HepG2 (cell line): ENCODE results near the gene SLC7A11. TPM values are rescaled to one million over a fixed set of nuclear protein-coding genes. Genes with fewer than 3 reads are reported as not detected.

Source experiments
- EHMT2 ChIP-seq: fragments of 200-600 bp; sonication (generic); IDR thresholded peaks from 2 replicates; pipeline ENCODE4 v1.7.0; 2017; ENCODE audit warnings: antibody characterized with exemption, low read depth, low read length, borderline replicate concordance
- HOXA3 ChIP-seq: sonication (generic); formaldehyde crosslinking; IDR thresholded peaks from 2 replicates; pipeline ENCODE4 v1.5.0; 2020; ENCODE audit warnings: missing genetic modification reagents
- MIER2 ChIP-seq: IDR thresholded peaks from 2 replicates; pipeline ENCODE4 v1.6.1; 2016; ENCODE audit warnings: missing biosample characterization, missing genetic modification reagents
- MXD4 ChIP-seq: IDR thresholded peaks from 2 replicates; pipeline ENCODE4 v1.6.1; 2016; ENCODE audit warnings: mild to moderate bottlenecking, missing biosample characterization, missing genetic modification reagents
- NFYC ChIP-seq: IDR thresholded peaks from 2 replicates; pipeline ENCODE4 v1.6.1; 2016; ENCODE audit warnings: missing genetic modification reagents, missing compliant biosample characterization
- SP4 ChIP-seq: sonication (generic); formaldehyde crosslinking; IDR thresholded peaks from 2 replicates; pipeline ENCODE4 v1.8.1; 2023; ENCODE audit warnings: mild to moderate bottlenecking, missing genetic modification reagents
- TAF1 ChIP-seq: sonication (generic); formaldehyde crosslinking; IDR thresholded peaks from 2 replicates; pipeline ENCODE4 v1.4.0; 2020; ENCODE audit warnings: missing genetic modification reagents
- XBP1 ChIP-seq: sonication (generic); formaldehyde crosslinking; IDR thresholded peaks from 2 replicates; pipeline ENCODE4 v1.5.0; 2020; ENCODE audit warnings: missing genetic modification reagents
- ZNF331 ChIP-seq: sonication (generic); formaldehyde crosslinking; IDR thresholded peaks from 2 replicates; pipeline ENCODE4 v1.4.0; 2020; ENCODE audit warnings: missing genetic modification reagents
- ZNF33A ChIP-seq: sonication (generic); formaldehyde crosslinking; IDR thresholded peaks from 2 replicates; pipeline ENCODE4 v1.5.1; 2020; ENCODE audit warnings: missing genetic modification reagents, mild to moderate bottlenecking, moderate library complexity, borderline replicate concordance
- ZNF75D ChIP-seq: sonication (generic); formaldehyde crosslinking; IDR thresholded peaks from 2 replicates; pipeline ENCODE4 v1.8.1; 2023; ENCODE audit warnings: missing genetic modification reagents, mild to moderate bottlenecking, borderline replicate concordance
- polyA plus RNA-seq, 8 experiments: library from polyadenylated mRNA; depleted of rRNA in 3 of 8; stranded (reverse) in 7 of 8; unstranded in 1 of 8; fragments of >200 nt; fragmentation: Illumina TruSeq in 4 of 8; extraction: Trizol in 4 of 8; gene quantifications; 2 replicates each; pipeline versions ENCODE4 v1.2.1 to v1.2.3, GENCODE V29; 2011 to 2016; ENCODE audit warnings: low read depth in 4 of 8, missing spikeins in 1 of 8, mixed read lengths in 1 of 8; ENCODE audit not compliant: insufficient read depth in 1 of 8
- total RNA-seq, 5 experiments: library from RNA; depleted of rRNA; stranded (reverse); fragments of >200 nt; fragmentation: Illumina TruSeq; extraction: Trizol; gene quantifications; 2 replicates each; pipeline ENCODE4 v1.2.3, GENCODE V29; 2016; ENCODE audit warnings: low read depth in 1 of 5
- TF ChIP-seq, protein P1 (sequence below): sonication (generic); formaldehyde crosslinking; IDR thresholded peaks from 2 replicates; pipeline ENCODE4 v1.5.0; 2020; ENCODE audit warnings: mild to moderate bottlenecking, missing genetic modification reagents, borderline replicate concordance
- TF ChIP-seq, protein P2 (sequence below): sonication (generic); formaldehyde crosslinking; conservative IDR thresholded peaks from 2 replicates; pipeline ENCODE4 v1.8.0; 2022; ENCODE audit warnings: low read depth, missing genetic modification reagents
- TF ChIP-seq, protein P3 (sequence below): sonication (generic); formaldehyde crosslinking; IDR thresholded peaks from 2 replicates; pipeline ENCODE4 v1.8.0; 2022; ENCODE audit warnings: low read depth, missing genetic modification reagents
- TF ChIP-seq, protein P4 (sequence below): sonication (generic); formaldehyde crosslinking; IDR thresholded peaks from 2 replicates; pipeline ENCODE4 v1.8.1; 2023; ENCODE audit warnings: missing genetic modification reagents, mild to moderate bottlenecking, borderline replicate concordance
- TF ChIP-seq, protein P5 (sequence below): sonication (generic); formaldehyde crosslinking; IDR thresholded peaks from 2 replicates; pipeline ENCODE4 v1.5.0; 2020; ENCODE audit warnings: mild to moderate bottlenecking, missing genetic modification reagents

Gene SLC7A11
- total and polyA plus RNA-seq, 2 of the 13 experiments (the other 11 are each of a cell fraction or from before 2014, with no cell fraction given), result 15.7 to 17.5 TPM

DNA sequence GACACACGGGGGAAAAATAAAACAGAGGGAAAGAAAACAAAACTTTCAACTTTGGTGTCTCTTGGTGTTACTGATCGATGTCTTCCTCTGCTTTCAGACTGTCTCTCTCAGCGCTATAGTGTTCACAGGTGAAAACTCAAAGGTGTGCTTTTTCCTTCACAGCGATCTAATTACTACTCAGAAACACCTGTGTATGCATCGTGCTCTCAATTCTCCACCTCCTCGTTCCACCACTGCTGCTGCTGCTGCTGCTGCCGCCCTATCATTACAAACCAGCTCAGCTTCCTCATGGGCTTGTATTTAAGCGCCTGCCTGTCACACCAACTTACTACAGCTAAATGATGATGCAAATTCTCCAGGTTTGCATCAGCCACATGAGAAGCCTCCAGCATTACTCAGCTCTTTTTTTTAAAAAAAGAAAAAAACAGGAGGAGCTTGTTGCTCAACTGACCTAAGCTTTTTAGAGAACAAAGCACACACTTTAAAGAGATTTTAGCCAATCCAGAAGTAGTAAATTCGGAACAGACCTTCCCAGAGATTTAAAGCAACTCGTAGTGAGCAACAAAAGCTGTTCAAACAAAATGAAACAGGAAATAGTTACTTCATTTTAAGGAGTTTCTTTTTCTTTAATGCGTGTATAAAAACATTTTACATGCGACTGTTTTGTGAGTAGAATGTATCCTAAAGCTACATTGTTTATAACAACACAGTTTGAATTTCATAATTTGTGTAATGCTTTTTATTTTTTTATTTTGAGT, at the start of gene SLC7A11 (continued):
- TF ChIP-seq, protein P1, sequence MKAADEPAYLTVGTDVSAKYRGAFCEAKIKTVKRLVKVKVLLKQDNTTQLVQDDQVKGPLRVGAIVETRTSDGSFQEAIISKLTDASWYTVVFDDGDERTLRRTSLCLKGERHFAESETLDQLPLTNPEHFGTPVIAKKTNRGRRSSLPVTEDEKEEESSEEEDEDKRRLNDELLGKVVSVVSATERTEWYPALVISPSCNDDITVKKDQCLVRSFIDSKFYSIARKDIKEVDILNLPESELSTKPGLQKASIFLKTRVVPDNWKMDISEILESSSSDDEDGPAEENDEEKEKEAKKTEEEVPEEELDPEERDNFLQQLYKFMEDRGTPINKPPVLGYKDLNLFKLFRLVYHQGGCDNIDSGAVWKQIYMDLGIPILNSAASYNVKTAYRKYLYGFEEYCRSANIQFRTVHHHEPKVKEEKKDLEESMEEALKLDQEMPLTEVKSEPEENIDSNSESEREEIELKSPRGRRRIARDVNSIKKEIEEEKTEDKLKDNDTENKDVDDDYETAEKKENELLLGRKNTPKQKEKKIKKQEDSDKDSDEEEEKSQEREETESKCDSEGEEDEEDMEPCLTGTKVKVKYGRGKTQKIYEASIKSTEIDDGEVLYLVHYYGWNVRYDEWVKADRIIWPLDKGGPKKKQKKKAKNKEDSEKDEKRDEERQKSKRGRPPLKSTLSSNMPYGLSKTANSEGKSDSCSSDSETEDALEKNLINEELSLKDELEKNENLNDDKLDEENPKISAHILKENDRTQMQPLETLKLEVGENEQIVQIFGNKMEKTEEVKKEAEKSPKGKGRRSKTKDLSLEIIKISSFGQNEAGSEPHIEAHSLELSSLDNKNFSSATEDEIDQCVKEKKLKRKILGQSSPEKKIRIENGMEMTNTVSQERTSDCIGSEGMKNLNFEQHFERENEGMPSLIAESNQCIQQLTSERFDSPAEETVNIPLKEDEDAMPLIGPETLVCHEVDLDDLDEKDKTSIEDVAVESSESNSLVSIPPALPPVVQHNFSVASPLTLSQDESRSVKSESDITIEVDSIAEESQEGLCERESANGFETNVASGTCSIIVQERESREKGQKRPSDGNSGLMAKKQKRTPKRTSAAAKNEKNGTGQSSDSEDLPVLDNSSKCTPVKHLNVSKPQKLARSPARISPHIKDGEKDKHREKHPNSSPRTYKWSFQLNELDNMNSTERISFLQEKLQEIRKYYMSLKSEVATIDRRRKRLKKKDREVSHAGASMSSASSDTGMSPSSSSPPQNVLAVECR (CRISPR knock-in tag), result peak; percentile 80; the same call in 1 of the 2 replicates
- peak; percentile 57 for TF ChIP-seq NFYC (CRISPR knock-in tag)
- peak; percentile 67; the same call in 1 of the 2 replicates for TF ChIP-seq MXD4 (CRISPR knock-in tag)
- TF ChIP-seq, protein P2, sequence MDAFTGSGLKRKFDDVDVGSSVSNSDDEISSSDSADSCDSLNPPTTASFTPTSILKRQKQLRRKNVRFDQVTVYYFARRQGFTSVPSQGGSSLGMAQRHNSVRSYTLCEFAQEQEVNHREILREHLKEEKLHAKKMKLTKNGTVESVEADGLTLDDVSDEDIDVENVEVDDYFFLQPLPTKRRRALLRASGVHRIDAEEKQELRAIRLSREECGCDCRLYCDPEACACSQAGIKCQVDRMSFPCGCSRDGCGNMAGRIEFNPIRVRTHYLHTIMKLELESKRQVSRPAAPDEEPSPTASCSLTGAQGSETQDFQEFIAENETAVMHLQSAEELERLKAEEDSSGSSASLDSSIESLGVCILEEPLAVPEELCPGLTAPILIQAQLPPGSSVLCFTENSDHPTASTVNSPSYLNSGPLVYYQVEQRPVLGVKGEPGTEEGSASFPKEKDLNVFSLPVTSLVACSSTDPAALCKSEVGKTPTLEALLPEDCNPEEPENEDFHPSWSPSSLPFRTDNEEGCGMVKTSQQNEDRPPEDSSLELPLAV (CRISPR knock-in tag), result no peak
- TF ChIP-seq ZNF75D (CRISPR knock-in tag), result no peak
- TF ChIP-seq ZNF331 (CRISPR knock-in tag), result peak; percentile 75; the same call in 1 of the 2 replicates
- TF ChIP-seq SP4, result no peak
- TF ChIP-seq, protein P3, sequence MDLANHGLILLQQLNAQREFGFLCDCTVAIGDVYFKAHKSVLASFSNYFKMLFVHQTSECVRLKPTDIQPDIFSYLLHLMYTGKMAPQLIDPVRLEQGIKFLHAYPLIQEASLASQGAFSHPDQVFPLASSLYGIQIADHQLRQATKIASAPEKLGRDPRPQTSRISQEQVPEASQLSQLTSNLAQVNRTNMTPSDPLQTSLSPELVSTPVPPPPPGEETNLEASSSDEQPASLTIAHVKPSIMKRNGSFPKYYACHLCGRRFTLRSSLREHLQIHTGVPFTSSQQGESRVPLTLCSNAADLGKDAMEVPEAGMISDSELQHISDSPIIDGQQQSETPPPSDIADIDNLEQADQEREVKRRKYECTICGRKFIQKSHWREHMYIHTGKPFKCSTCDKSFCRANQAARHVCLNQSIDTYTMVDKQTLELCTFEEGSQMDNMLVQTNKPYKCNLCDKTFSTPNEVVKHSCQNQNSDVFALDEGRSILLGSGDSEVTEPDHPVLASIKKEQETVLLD (CRISPR knock-in tag), result no peak
- 0 out of 2 replicates have a peak, but pooled peaks have one; percentile 63 for TF ChIP-seq MIER2
- no peak for TF ChIP-seq EHMT2
- no peak for TF ChIP-seq XBP1 (CRISPR knock-in tag)
- TF ChIP-seq, protein P4, sequence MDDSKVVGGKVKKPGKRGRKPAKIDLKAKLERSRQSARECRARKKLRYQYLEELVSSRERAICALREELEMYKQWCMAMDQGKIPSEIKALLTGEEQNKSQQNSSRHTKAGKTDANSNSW (CRISPR knock-in tag), result no peak
- peak; percentile 29; the same call in 1 of the 2 replicates for TF ChIP-seq HOXA3
- no peak for TF ChIP-seq ZNF33A (CRISPR knock-in tag)
- peak; percentile 82 for TF ChIP-seq TAF1 (CRISPR knock-in tag)
- TF ChIP-seq, protein P5, sequence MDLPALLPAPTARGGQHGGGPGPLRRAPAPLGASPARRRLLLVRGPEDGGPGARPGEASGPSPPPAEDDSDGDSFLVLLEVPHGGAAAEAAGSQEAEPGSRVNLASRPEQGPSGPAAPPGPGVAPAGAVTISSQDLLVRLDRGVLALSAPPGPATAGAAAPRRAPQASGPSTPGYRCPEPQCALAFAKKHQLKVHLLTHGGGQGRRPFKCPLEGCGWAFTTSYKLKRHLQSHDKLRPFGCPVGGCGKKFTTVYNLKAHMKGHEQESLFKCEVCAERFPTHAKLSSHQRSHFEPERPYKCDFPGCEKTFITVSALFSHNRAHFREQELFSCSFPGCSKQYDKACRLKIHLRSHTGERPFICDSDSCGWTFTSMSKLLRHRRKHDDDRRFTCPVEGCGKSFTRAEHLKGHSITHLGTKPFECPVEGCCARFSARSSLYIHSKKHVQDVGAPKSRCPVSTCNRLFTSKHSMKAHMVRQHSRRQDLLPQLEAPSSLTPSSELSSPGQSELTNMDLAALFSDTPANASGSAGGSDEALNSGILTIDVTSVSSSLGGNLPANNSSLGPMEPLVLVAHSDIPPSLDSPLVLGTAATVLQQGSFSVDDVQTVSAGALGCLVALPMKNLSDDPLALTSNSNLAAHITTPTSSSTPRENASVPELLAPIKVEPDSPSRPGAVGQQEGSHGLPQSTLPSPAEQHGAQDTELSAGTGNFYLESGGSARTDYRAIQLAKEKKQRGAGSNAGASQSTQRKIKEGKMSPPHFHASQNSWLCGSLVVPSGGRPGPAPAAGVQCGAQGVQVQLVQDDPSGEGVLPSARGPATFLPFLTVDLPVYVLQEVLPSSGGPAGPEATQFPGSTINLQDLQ (CRISPR knock-in tag), result no peak
